Spleen (tissue), 11 donors: ENCODE results near the gene SEMA7A. TPM values are rescaled to one million over a fixed set of nuclear protein-coding genes. Genes with fewer than 3 reads are reported as not detected.

Experiments
- DNase-seq: peaks from one replicate; pipeline ENCODE4 v3.0.0-alpha.2; 2020
- H3K27ac ChIP-seq, 8 donors: fragments of 200-600 bp; sonication (generic) in 7 of 8; 1 replicate in 4 of 8; 2 replicates in 4 of 8; pipeline versions ENCODE4 v1.5.0 to v1.8.0; 2016 to 2021; ENCODE audit warnings: inconsistent platforms in 4 of 8, mild to moderate bottlenecking in 4 of 8, moderate library complexity in 1 of 8
- H3K27me3 ChIP-seq, 7 donors: fragments of 200-600 bp; sonication (generic) in 6 of 7; replicated peaks in 1 of 7; 1 replicate in 4 of 7; 2 replicates in 3 of 7; pipeline versions ENCODE4 v1.5.0 to v1.8.0; 2016 to 2021; ENCODE audit warnings: inconsistent platforms in 3 of 7, mild to moderate bottlenecking in 1 of 7
- H3K36me3 ChIP-seq, 6 donors: fragments of 200-600 bp; sonication (generic) in 5 of 6; 1 replicate in 4 of 6; 2 replicates in 2 of 6; pipeline versions ENCODE4 v1.5.0 to v1.8.0; 2016 to 2021; ENCODE audit warnings: inconsistent platforms in 2 of 6
- H3K4me1 ChIP-seq, 6 donors: fragments of 200-600 bp; sonication (generic) in 5 of 6; 1 replicate in 3 of 6; 2 replicates in 3 of 6; pipeline versions ENCODE4 v1.5.0 to v1.8.0; 2016 to 2021; ENCODE audit warnings: inconsistent platforms in 3 of 6
- H3K4me3 ChIP-seq, 8 donors: fragments of 200-600 bp; sonication (generic) in 7 of 8; 1 replicate in 4 of 8; 2 replicates in 4 of 8; pipeline versions ENCODE4 v1.5.0 to v1.8.0; 2016 to 2021; ENCODE audit warnings: inconsistent platforms in 4 of 8, mild to moderate bottlenecking in 4 of 8, moderate library complexity in 2 of 8
- H3K9me3 ChIP-seq, 8 donors: fragments of 200-600 bp; sonication (generic) in 7 of 8; 1 replicate in 4 of 8; 2 replicates in 4 of 8; pipeline versions ENCODE4 v1.5.0 to v1.8.0; 2016 to 2021; ENCODE audit warnings: inconsistent platforms in 4 of 8
- CTCF ChIP-seq, 11 experiments: fragments of 200-600 bp in 7 of 11; fragments of 450-650 bp in 4 of 11; sonication (generic) in 4 of 11; IDR thresholded peaks in 8 of 11; conservative IDR thresholded peaks in 3 of 11; 1 replicate in 7 of 11; 2 replicates in 4 of 11; pipeline versions ENCODE4 v1.4.0 to v1.8.0; 2016 to 2021; ENCODE audit warnings: antibody characterized with exemption in 11 of 11, inconsistent platforms in 4 of 11, mild to moderate bottlenecking in 1 of 11
- POLR2A ChIP-seq, 3 donors: fragments of 450-650 bp; IDR thresholded peaks; one replicate each; pipeline ENCODE4 v1.5.1; 2017; ENCODE audit warnings: antibody characterized with exemption in 3 of 3, mild to moderate bottlenecking in 1 of 3
- POLR2AphosphoS5 ChIP-seq, 3 donors: sonication (generic); formaldehyde crosslinking; IDR thresholded peaks; one replicate each; pipeline ENCODE4 v1.5.1; 2017; ENCODE audit warnings: antibody characterized with exemption in 3 of 3
- WGBS, 5 donors: extraction: QIAGEN DNeasy Blood & Tissue Kit in 3 of 5; methylation state at CpG; one replicate each; pipeline versions ENCODE4 v1.1.5 to v1.1.7; 2013 to 2018; 5-methylcytosine and 5-hydroxymethylcytosine counted together
- intact Hi-C: fragments of 100-400 bp; cut with DNase I; formaldehyde crosslinking; loops from one replicate; pipeline ENCODE4 v1.15.0; 2023; ENCODE audit warnings: low total_unique reads
- polyA plus RNA-seq, 3 donors: library from polyadenylated mRNA; stranded (reverse); fragments of 200-250 nt; gene quantifications; one replicate each; pipeline ENCODE4 v1.2.1, GENCODE V29; 2013
- total RNA-seq, 7 donors: library from RNA; depleted of rRNA in 3 of 7; stranded (reverse); fragments of >200 nt in 3 of 7; fragmentation: NEBNext Ultra II Directional in 4 of 7; extraction: Animal tissue kit (Norgen Biotek cat#: 25700) in 4 of 7; gene quantifications; one replicate each; pipeline versions ENCODE4 v1.1.0 to v1.2.1, GENCODE V29; 2016 to 2021
- donor health status: healthy with polysubstance abuse.
- donor health status: DM: no; HTN: no; CAD: no; lungs with moderate emphysema.
- donor health status: DM: no; HTN: no; CAD: no.
- donor health status: Bipolar disorder and iron deficiency.
- donor health status: healthy.
- donor health status: DM: no; HTN: no; CAD: no.
- donor health status: DM: yes; HTN: yes; CAD: no.

Gene SEMA7A
- total and polyA plus RNA-seq, 10 donors, result 41.6 to 154 (median 127) TPM

GRCh38 chr15:74389241-74390048, 44.3 kb downstream of the SEMA7A start:
- Histone ChIP-seq H3K27ac (peak overlapping the region in 1 of 8 donors; percentile 88), H3K36me3 (no peaks in the 10 kb centered on the region), H3K27me3 (no peaks in the 10 kb centered on the region), H3K9me3 (no peaks in the 10 kb centered on the region), H3K4me1 (peaks cover 30 to 99% (median 70%) of the 10 kb centered on the region in 6 donors), H3K4me3 (no peak overlapping the region)
- TF ChIP-seq CTCF (IDR thresholded peaks at IDR 0.05 in 8 of 11, conservative IDR thresholded peaks at IDR 0.05 in 3 of 11) (no peak), POLR2A (IDR thresholded peaks at IDR 0.05) (no peak), POLR2AphosphoS5 (IDR thresholded peaks at IDR 0.05) (no peak)
- intact Hi-C loops, result no loop called here
- 51 to 82% (median 64%) methylated on average over 17 to 20 of the region's 20 CpGs for WGBS, 5 donors
- no peak for DNase-seq

- WGBS, 5 donors, result 82 to 93% (median 87%) methylated on average over 5 to 10 of the region's 10 CpGs
- DNase-seq, result peak; percentile 76
- intact Hi-C loops, result no loop called here
- Histone ChIP-seq H3K4me3 (no peak overlapping the region), H3K27me3 (no peaks in the 10 kb centered on the region), H3K27ac (peak overlapping the region in 2 of 8 donors; percentile 88 to 92), H3K36me3 (no peaks in the 10 kb centered on the region), H3K4me1 (peaks cover 40 to 100% (median 78%) of the 10 kb centered on the region in 6 donors), H3K9me3 (no peaks in the 10 kb centered on the region)
- TF ChIP-seq POLR2AphosphoS5 (IDR thresholded peaks at IDR 0.05) (no peak), CTCF (IDR thresholded peaks at IDR 0.05 in 8 of 11, conservative IDR thresholded peaks at IDR 0.05 in 3 of 11) (no peak), POLR2A (IDR thresholded peaks at IDR 0.05) (no peak)
Measured at GRCh38 chr15:74388363-74388951, 45.3 kb downstream of the SEMA7A start.

- intact Hi-C loops, result no loop called here
- H3K27me3 ChIP-seq, result no peaks in the 10 kb centered on the region
- WGBS, 5 donors, result 65 to 80% (median 69%) methylated on average over 9 to 10 of the region's 10 CpGs
- H3K4me1 ChIP-seq, result peaks cover 47 to 100% (median 84%) of the 10 kb centered on the region in 6 donors
- DNase-seq, result peak; percentile 76
- peak overlapping the region in 7 of 8 donors; percentile 29 to 92 (median 86) for H3K27ac ChIP-seq
- H3K36me3 ChIP-seq, result no peaks in the 10 kb centered on the region
- TF ChIP-seq CTCF (IDR thresholded peaks at IDR 0.05 in 8 of 11, conservative IDR thresholded peaks at IDR 0.05 in 3 of 11) (no peak), POLR2A (IDR thresholded peaks at IDR 0.05) (no peak), POLR2AphosphoS5 (IDR thresholded peaks at IDR 0.05) (peak in 1 of 3 donors; percentile 9)
- H3K9me3 ChIP-seq, result no peaks in the 10 kb centered on the region
- no peak overlapping the region for H3K4me3 ChIP-seq
Measured at GRCh38 chr15:74387621-74388362, 46.0 kb downstream of the SEMA7A start.
